ENCODE results near the gene SPRN.
"Not testable (repeated sequence)": the region's sequence is repeated elsewhere in the genome, so short reads cannot be mapped to it uniquely, and the experiment has no call there.

Gene SPRN

DNA sequence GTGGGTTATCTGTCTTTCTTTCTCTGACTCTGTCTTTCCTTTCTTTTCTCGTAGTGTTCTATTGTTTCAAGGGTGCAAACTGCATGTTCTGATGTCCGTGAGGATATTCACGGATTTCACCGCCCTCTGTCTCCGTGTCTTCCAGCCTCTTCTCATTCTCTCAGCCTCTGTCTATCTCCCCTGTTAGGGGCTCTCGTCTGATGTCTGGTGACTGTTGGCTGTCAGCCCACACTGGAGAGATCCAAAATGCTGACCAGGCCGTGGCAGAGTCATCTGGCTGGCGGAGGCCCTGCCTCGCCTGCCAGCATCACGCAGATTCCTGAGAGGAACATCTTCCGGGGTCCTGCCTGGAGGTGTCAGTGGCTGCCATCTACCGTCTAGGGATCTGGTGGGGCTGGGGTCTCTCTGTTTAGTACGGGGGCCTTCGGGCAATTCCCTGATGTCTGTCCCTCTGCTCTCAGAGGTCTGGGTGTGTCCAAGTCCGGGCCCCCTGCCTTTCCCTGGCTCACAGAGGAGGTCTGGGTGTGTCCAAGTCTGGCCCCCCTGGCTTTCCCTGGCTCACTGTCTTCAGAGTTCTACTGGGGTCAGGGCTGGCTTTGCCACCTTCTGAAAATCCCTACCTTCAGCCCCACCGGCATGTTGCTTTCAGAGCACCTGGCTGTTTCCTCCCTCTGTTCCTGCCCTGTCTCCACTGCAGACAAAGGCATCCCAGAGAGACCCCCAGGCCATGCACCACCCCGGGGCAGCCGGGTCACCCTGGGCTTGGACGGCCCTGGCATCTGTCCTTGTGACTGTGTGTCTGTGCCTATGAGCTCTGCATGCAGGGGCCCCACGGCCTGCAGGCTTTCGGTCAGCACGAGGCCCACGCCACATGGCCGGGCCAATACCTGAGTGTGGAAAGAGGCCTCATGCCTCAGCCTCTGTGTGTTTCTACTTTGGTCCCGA, 15.4 kb upstream of the SPRN start:
- no peak for DNase-seq (ENCODE audit: low read depth)

DNA sequence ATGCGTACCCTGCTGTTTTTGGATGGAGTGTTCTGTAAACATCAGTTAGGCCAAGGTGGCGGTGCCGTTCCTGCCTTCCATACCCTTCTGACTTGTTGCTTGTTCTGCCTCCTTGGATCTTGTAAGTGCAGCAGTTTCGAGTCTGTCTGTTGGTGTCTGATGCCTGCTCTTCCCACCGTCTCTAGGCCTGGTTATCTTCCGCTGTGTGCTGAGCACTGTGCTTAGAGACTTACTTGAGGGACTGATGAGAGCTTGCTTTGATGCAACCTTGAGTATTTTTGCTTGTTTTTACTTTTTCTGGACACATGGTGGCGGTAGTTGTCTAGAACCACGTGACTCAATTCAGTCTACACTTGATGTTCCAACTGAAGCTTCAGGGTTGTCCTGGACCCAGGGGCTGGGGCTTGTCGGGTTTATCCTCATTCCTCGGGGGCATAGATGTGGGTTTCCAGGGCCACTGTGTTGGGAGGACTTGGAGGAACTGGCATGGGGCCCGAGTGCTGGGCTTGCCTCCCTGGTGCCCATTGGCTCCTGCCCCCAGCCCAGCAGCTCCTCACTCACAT, 14.4 kb upstream of the SPRN start:
- no peak for DNase-seq (ENCODE audit: low read depth)

- not testable (repeated sequence) for DNase-seq (ENCODE audit: low read depth)
Observed at GRCh38 chr10:133432789-133433188, 8.4 kb upstream of the SPRN start.

DNA sequence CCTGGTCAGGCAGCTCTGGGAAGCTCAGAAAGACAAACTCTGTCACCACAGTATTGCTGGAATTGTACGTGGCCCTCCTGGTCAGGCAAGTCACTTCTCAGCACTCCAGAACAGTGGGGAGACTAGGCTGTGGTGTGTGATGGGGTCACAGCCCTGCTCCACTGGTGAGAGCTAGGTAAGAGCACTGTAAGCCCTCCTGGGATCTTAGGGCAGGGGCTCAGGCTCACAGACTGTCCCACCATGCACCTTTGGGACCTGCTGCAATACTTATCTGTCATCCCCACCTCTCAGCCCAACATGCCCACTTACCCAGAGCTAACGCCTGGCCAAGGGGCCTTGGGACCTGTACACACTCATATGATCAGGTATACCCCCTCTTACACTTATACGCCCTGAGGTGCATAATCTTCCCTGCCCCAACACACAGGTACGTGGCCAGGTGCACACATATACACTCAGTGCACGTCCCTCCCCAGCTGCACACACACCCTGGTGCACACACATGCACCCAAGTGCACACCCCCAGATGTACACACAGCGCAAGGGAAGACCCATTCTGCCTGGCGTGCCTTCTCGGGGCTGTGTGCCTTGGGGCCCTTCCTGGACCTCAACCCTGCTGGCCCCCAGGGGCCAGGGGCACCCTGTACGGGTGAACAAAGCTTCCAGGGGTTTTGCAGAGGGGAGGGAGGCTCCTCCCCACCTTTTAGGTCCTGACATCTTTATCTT, 7.6 kb upstream of the SPRN start:
- not testable (repeated sequence) for DNase-seq (ENCODE audit: low read depth)

DNA sequence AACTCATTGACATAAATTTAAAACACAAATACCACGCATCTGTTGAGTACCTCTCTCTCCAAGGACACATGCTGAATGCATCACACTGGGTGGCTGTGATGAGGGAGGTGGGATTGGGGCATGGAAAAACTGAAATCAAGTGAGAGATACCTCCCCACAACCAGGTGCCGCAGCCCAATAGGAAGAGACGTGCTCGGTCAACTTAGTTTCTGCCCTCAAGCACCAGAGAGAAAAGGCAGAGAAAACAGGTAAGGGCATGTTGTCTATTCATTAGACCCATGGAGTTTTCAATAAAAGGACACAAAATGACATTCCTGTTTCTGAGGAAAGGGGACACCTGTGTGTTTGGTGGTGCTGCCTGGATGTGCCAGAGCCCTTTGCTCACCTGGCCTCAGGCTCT, 5.1 kb upstream of the SPRN start:
- not testable (repeated sequence) for DNase-seq (ENCODE audit: low read depth)

DNA sequence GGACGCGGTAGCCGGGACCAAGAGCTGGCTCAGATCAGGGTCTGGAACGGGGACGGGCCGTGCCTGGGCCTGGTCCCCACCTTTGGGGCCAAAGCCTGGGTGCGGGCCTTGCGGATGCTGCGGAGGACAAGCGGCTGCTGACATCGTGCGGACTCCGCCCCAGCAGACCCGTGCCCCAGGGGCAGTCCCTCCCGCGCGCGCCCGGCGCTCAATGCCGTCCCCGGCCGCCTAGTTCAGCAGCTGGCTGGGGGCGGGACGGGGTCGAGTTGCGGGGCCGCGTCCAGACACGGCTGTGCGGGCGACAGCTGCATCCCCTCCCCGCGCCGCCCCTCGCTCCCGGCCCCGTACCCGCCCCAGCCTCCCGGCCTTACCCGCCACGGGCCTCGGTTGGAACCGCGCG, 323 bp downstream of the SPRN start:
- not testable (repeated sequence) for DNase-seq (ENCODE audit: low read depth)

- DNase-seq (ENCODE audit: low read depth), result no peak
Observed at GRCh38 chr10:133422807-133423771, 1.3 kb downstream of the SPRN start.

- DNase-seq (ENCODE audit: low read depth), result no peak
Observed at GRCh38 chr10:133422223-133422806, 2.1 kb downstream of the SPRN start.

GRCh38 chr10:133421336-133422222, 2.8 kb downstream of the SPRN start:
- DNase-seq (ENCODE audit: low read depth), result no peak

DNA sequence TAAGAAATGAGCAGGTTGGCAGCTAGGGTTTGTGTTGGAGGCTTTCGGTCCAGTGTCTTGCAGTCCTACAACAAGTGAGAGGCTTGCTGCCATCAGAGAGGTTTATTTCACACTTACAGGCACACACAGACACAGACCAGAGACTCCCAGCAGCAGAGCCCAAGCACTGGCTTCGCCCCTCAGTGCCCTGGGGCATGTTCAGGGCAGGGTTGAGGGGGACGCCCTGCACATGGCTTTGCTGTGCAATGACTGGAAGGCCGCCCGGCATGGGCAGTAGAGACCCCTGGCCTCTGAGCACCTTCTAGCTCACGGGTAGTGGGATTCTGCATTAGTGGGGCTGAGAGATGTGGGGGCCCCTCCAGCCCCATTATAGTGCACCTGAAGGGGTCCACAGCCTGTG, 3.8 kb downstream of the SPRN start:
- no peak for DNase-seq (ENCODE audit: low read depth)

DNA sequence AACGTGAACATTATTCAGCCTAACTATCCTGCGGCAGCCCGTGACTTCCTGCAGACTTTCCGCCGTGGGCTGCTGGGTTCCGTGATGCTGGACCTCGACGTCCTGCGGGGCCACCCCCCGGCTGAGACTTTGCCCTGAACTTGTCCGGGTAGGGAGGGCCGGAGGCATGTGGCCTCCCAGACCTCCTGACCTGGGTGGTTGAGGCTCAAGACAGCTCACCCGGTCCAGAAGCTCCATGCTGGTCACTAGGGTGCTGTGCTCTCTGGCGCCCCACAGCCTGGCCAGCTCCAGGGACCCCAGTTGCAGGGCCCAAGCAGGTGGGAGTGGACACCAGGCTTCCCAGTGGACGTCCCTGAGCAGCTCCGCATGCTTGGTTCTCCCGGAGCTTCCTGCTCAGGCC, 4.4 kb downstream of the SPRN start:
- DNase-seq (ENCODE audit: low read depth), result no peak

DNA sequence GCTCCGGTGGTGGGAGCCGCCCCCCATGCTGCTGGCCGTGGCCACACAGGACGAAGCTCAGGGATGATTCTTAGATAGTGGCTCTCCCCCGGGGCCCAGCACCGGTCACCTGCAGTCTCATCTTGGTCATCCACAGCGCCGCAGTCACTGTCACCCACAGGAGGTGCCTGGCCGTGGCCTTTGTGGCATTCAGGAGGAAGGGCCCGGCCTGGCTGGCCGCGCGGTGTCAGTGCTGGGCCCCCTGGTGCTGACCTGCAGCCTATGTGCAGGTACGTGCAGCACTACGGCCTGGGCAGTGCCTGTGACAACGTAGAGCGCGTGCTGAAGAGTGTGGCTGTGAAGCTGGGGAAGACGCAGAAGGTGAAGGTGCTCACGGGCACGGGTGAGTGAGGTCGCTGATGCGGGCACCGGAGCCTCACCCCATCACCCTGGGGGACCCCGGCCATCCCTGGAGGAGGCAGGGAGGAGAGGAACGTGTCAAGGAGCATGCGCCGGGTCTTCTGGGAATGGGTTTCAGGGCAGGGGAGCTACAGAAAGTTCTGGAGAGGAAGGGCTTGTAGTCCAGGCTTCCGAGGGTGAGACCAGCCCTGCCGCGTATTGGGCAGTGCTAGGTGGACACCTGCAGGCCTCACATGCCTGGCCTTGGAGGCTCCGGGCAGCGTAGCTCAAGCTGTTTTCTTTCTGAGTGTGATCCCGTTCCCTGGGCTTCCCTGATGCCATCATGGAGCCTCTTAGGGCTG, 5.0 kb downstream of the SPRN start:
- DNase-seq (ENCODE audit: low read depth), result no peak

DNA sequence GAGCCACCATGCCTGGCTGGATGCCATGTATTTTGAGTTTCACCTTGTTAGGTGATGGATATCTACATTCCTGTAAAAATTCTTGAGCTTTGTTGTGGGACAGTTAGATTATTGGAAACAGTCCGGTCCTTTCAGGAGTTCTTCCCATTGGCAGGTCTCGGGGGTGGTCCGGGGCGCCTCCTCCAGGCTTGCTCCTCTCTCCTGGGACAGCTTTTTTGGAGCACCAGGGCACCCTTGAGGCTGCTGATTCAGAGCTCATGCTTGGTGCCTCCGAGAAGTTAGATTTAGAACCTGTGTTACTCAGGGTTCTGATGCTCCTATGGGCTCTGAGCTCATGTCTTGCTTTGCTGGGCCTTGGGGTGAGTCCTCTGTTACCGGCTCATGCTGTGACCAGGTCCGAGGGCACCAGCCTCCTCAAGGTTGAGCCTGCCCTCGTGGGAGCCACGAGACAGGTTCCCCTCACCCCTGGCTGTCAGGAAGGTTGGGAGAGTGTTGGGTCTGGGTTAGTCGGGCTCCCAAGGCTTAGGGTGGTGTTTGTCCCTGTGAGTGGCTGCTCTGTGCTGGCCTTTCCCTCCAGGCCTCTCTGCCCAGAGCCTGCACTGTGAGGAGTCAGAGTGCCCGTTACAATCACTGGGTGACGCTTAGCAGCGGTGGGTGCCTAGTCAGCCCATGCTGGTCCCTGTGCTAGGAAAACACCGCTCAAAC, 6.0 kb downstream of the SPRN start:
- DNase-seq (ENCODE audit: low read depth), result no peak

- no peak for DNase-seq (ENCODE audit: low read depth)
Observed at GRCh38 chr10:133415752-133416151, 8.7 kb downstream of the SPRN start.

- DNase-seq (ENCODE audit: low read depth), result not testable (repeated sequence)
Observed at GRCh38 chr10:133414401-133414800, 10.0 kb downstream of the SPRN start.

- DNase-seq (ENCODE audit: low read depth), result no peak
Observed at GRCh38 chr10:133412381-133412711, 12.1 kb downstream of the SPRN start.

- no peak for DNase-seq (ENCODE audit: low read depth)
Observed at GRCh38 chr10:133411523-133412380, 12.7 kb downstream of the SPRN start.

All from activated T-cell treated with anti-CD3 and anti-CD28 coated beads for 48 hours (primary cell).